ENCODE measurements around the gene FLT3LG. TPM values are rescaled to one million over a fixed set of nuclear protein-coding genes. Genes with fewer than 3 reads are reported as not detected.

The FLT3LG gene
- total RNA-seq, 1 donor from 2014 or later: 5.9 TPM

- ATAC-seq (no peak), DNase-seq (no peak)
- intact Hi-C loops (cut with micrococcal nuclease): no loop called here
These were observed 7.1 kb downstream of the FLT3LG start for GRCh38 chr19:49481020-49481683.

- ATAC-seq: no peak
- DNase-seq: no peak
- intact Hi-C loops (cut with micrococcal nuclease): no loop called here
These were observed 12.2 kb downstream of the FLT3LG start for GRCh38 chr19:49486232-49486631.

GRCh38 chr19:49486710-49487276 is 12.8 kb downstream of the FLT3LG start:
- intact Hi-C loops (cut with micrococcal nuclease): no loop called here
- DNase-seq (no peak), ATAC-seq (no peak)

- intact Hi-C loops (cut with micrococcal nuclease): no loop called here
- peak; percentile 97 for ATAC-seq
- peak; percentile 100 for DNase-seq
These were observed 13.4 kb downstream of the FLT3LG start, which contains the start of gene RPL13A for GRCh38 chr19:49487277-49488045. Gene RPL13A (plus strand): TSS chr19:49487608. CDS start chr19:49487630, 22 bp downstream.

- intact Hi-C loops (cut with micrococcal nuclease): no loop called here
- ATAC-seq (no peak), DNase-seq (no peak)
These were observed 14.2 kb downstream of the FLT3LG start for GRCh38 chr19:49488046-49488862.

- ATAC-seq (no peak), DNase-seq (no peak)
- intact Hi-C loops (cut with micrococcal nuclease): no loop called here
These were observed 15.0 kb downstream of the FLT3LG start for GRCh38 chr19:49488863-49489537.

- ATAC-seq: no peak
- DNase-seq: no peak
- intact Hi-C loops (cut with micrococcal nuclease): no loop called here
These were observed 15.7 kb downstream of the FLT3LG start for GRCh38 chr19:49489601-49490167.

GRCh38 chr19:49490287-49491029 is 16.4 kb downstream of the FLT3LG start:
- DNase-seq: no peak
- no peak for ATAC-seq
- intact Hi-C loops (cut with micrococcal nuclease): no loop called here

- intact Hi-C loops (cut with micrococcal nuclease): no loop called here
- ATAC-seq (no peak), DNase-seq (no peak)
These were observed 17.2 kb downstream of the FLT3LG start for GRCh38 chr19:49491030-49491803.

- intact Hi-C loops (cut with micrococcal nuclease): no loop called here
- DNase-seq (no peak), ATAC-seq (no peak)
These were observed 18.0 kb downstream of the FLT3LG start for GRCh38 chr19:49491804-49492572.

GRCh38 chr19:49492573-49493405 is 18.8 kb downstream of the FLT3LG start:
- ATAC-seq (no peak), DNase-seq (no peak)
- intact Hi-C loops (cut with micrococcal nuclease): no loop called here

- ATAC-seq: no peak
- DNase-seq: no peak
- intact Hi-C loops (cut with micrococcal nuclease): loop anchor here (2.0 kb wide), 1 partner anchor 74 kb away; no protein-coding TSS in a partner anchor
These were observed 22.6 kb downstream of the FLT3LG start for GRCh38 chr19:49496574-49497008.

GRCh38 chr19:49497047-49497788 is 23.2 kb downstream of the FLT3LG start:
- DNase-seq (peak; percentile 68), ATAC-seq (peak; percentile 2)
- intact Hi-C loops (cut with micrococcal nuclease): loop anchor here (2.0 kb wide), 1 partner anchor 74 kb away; no protein-coding TSS in a partner anchor

- no peak for ATAC-seq
- intact Hi-C loops (cut with micrococcal nuclease): loop anchor here (2.0 kb wide), 1 partner anchor 73 kb away; no protein-coding TSS in a partner anchor
- no peak for DNase-seq
These were observed 23.7 kb downstream of the FLT3LG start for GRCh38 chr19:49497789-49498103.

- intact Hi-C loops (cut with micrococcal nuclease): no loop called here
- DNase-seq: no peak
- no peak for ATAC-seq
These were observed 24.5 kb downstream of the FLT3LG start for GRCh38 chr19:49498475-49498874.

Data from left ventricle myocardium superior (tissue), 1 donor.